ENCODE data around the gene YY1AP1.

DNA sequence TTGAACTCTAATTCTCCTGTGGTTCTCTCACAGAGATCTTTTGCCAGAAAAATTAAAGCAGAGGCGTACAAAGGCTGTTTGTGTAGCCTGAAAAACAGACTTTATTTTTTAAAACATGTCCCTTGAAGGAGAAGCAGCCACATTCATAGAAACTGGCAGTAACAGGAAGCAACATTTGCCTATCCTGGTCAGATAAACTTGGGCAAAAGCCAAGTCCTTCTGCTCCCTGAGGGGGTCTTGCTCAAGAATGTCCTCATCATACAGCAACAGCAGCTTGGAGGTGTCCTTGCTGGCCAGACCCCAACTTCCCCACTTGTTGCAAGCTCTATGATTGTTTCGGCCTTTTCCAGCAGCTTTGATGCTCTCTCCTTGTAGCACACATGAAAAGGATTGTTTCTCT, 42.3 kb downstream of the YY1AP1 start:
- TF ChIP-seq CTCF (IDR thresholded peaks at IDR 0.05) (no peak), POLR2A (IDR thresholded peaks at IDR 0.05) (no peak)

Data from esophagus squamous epithelium (tissue), 4 donors.